BE2C (cell line): ENCODE results near the gene SLC9A8.
"Not testable (repeated sequence)": the region's sequence is repeated elsewhere in the genome, so short reads cannot be mapped to it uniquely, and the experiment has no call there.

Source experiments
- DNase-seq: peaks from one replicate; pipeline ENCODE4 v3.0.0-alpha.2; 2020
- H3K27me3 ChIP-seq: fragments of 250-450 bp; sonication (Bioruptor Pico); 2 replicates; pipeline ENCODE4 v1.5.1; 2020; ENCODE audit warnings: mild to moderate bottlenecking
- H3K36me3 ChIP-seq: fragments of 250-450 bp; sonication (Bioruptor Pico); 2 replicates; pipeline ENCODE4 v1.5.1; 2020; ENCODE audit warnings: mild to moderate bottlenecking
- H3K4me1 ChIP-seq: fragments of 250-450 bp; sonication (Bioruptor Pico); 2 replicates; pipeline ENCODE4 v1.5.1; 2020
- H3K4me3 ChIP-seq: 2 replicates; pipeline ENCODE4 v1.5.1; 2011; ENCODE audit warnings: low read depth, low read length
- H3K9me3 ChIP-seq: fragments of 250-450 bp; sonication (Bioruptor Pico); 2 replicates; pipeline ENCODE4 v1.5.1; 2020
- TF ChIP-seq, protein P1 (sequence below): IDR thresholded peaks from 2 replicates; pipeline ENCODE4 v1.5.1; 2012; ENCODE audit warnings: mild to moderate bottlenecking, low read depth, low read length

The SLC9A8 gene

DNA sequence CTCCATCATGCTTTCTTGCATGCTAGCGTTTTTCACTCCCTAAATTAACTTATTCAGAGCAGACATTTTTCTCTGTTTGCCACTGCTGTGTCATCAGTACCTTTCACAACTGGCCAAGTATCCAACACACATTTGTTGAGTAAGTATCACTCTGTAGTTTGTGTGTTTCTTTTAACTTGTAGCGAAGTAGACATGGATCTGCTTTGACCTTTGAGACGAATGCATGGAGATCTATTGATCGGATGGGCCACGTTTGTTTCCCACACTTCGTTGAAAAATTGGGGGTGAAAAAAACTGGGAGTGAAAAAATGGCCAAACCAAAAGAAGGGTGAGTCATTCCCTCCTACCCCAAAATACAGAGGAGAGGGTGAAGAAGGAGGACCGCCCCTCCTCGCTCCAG lies 12.9 kb upstream of the SLC9A8 start:
- Histone ChIP-seq H3K9me3 (no peaks in the 10 kb centered on the region), H3K27me3 (no peaks in the 10 kb centered on the region), H3K36me3 (no peaks in the 10 kb centered on the region), H3K4me3 (no peak overlapping the region), H3K4me1 (no peaks in the 10 kb centered on the region)
- no peak for DNase-seq
- TF ChIP-seq, protein P1, sequence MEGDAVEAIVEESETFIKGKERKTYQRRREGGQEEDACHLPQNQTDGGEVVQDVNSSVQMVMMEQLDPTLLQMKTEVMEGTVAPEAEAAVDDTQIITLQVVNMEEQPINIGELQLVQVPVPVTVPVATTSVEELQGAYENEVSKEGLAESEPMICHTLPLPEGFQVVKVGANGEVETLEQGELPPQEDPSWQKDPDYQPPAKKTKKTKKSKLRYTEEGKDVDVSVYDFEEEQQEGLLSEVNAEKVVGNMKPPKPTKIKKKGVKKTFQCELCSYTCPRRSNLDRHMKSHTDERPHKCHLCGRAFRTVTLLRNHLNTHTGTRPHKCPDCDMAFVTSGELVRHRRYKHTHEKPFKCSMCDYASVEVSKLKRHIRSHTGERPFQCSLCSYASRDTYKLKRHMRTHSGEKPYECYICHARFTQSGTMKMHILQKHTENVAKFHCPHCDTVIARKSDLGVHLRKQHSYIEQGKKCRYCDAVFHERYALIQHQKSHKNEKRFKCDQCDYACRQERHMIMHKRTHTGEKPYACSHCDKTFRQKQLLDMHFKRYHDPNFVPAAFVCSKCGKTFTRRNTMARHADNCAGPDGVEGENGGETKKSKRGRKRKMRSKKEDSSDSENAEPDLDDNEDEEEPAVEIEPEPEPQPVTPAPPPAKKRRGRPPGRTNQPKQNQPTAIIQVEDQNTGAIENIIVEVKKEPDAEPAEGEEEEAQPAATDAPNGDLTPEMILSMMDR = no peak

DNA sequence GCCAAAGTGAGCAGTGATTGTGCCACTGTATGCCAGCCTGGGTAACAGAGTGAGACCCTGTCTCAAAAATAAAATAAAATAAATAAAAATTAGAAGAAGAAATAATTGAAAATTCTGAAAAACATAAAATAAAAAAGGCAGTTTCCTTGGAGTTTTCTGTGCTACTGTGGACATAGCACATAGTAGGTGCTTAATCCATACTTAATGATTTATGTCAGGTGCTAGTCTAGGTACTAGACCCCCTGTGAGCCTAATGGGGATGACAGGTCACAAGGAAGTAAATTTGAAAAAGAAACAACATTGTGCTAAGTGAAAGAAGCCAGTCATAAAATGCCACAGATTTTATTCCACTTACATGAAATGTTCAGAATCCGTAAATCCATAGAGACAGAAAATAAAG lies 9.2 kb upstream of the SLC9A8 start:
- DNase-seq = no peak
- Histone ChIP-seq H3K36me3 (no peaks in the 10 kb centered on the region), H3K9me3 (no peaks in the 10 kb centered on the region), H3K4me1 (no peaks in the 10 kb centered on the region), H3K4me3 (no peak overlapping the region), H3K27me3 (no peaks in the 10 kb centered on the region)
- TF ChIP-seq, protein P1 = no peak

DNA sequence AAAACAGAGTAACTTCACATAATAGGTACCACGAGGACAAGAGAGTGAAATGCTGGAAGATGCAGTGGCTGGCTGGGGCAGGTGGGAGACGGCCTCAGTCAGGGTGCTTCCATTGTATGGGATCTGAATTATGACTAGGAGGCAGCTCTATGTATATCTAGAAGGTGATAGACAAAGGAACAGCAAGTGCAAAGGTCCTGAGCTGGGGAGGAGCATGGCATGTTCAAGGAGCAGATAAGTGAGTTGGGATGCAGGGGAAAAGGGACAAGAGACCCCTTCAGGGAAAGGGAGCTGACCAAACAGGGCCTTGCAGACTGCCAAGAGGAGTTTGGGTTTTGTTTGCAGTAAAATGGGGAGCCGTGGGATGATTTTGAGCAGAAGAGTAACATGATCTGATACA lies 8.3 kb upstream of the SLC9A8 start:
- DNase-seq = no peak
- Histone ChIP-seq H3K4me1 (no peaks in the 10 kb centered on the region), H3K27me3 (no peaks in the 10 kb centered on the region), H3K4me3 (no peak overlapping the region), H3K9me3 (no peaks in the 10 kb centered on the region), H3K36me3 (no peaks in the 10 kb centered on the region)
- TF ChIP-seq, protein P1 = no peak

DNA sequence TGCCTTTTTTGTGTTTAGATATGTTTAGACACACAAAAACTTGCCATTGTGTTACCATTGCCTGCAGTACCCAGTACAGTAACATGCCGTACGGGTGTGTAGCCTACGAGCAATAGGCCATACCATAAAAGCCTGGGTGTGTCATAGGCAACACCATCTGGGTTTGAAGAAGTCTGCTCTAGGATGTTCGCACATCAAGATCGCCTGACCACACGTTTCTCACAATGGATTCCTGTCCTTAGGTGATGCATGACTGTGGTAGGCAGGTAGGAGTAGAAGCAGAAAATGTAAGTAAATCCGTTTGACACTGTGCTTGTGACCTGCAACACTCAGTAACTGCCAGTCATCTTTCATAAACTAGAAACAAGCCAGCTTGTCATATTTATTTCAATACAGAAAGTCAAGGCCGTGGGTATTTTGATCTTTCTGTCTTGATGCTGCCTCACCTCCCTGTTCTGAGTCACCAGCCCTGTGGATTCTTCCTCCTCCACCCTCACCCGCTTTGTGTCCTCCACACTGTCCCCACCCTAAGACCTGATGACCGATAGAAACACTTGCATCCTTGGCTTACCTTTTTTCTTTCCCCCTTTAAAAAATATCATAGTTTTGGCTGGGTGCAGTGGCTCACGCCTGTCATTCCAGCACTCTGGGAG lies 7.3 kb upstream of the SLC9A8 start:
- not testable (repeated sequence) for H3K27me3 ChIP-seq, H3K36me3 ChIP-seq, H3K4me1 ChIP-seq, H3K4me3 ChIP-seq, DNase-seq, H3K9me3 ChIP-seq

DNA sequence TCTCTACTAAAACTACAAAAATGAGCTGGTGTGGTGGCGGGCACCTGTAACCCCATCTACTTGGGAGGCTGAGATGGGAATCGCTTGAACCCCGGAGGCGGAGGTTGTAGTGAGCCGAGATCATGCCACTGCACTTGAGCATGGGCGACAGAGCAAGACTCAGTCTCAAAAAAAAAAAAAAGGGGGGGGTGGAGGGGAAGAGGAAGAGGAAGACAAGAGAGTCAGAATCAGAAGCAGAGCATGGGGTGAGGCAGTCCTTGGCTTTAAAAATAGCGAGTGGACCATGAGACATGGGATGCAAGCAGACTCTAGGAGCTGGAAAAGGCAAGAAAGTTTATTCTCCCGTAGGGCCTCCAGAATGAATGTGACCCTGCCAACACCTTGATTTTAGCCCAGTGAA lies 3.9 kb upstream of the SLC9A8 start:
- H3K4me1 ChIP-seq = 0 out of 2 replicates have a peak, but pooled peaks cover 4% of the 10 kb centered on the region

DNA sequence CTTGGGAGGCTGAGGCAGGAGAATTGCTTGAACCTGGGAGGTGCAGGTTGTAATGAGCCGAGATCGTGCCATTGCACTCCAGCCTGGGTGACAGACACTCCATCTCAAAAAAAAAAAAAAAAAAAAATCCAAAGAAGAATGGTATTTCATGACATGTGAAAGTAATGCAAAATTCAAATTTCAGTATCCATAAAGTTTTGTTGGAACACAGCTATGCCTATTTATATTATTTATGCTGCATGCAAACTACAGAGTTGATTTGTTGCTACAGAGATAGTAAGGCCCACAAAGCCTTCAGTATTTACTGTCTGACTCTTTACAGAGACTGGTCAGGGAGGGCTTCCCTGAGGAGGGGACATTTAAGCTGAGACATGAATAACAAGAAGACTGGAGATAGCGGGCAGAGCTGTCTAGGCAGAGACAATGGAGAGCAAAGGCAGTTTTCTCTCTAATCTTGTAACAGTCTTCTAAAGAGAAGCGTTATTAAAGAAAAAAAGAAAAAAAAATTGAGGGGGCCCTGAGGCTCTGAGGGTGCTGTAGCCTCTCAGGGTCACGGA lies 2.7 kb upstream of the SLC9A8 start:
- Histone ChIP-seq H3K4me3 (no peak overlapping the region), H3K4me1 (0 out of 2 replicates have a peak, but pooled peaks cover 4% of the 10 kb centered on the region), H3K27me3 (no peaks in the 10 kb centered on the region), H3K36me3 (no peaks in the 10 kb centered on the region), H3K9me3 (no peaks in the 10 kb centered on the region)
- DNase-seq = no peak
- TF ChIP-seq, protein P1 = no peak

More for the DNA sequence above, 3.9 kb upstream of the SLC9A8 start:
- no peak overlapping the region for H3K4me3 ChIP-seq
- no peak for DNase-seq
- TF ChIP-seq, protein P1 = no peak
- no peaks in the 10 kb centered on the region for H3K9me3 ChIP-seq
- H3K27me3 ChIP-seq = no peaks in the 10 kb centered on the region
- no peaks in the 10 kb centered on the region for H3K36me3 ChIP-seq
